C4-2B (cell line): ENCODE results near the gene SMC3.
"Not testable (repeated sequence)": the region's sequence is repeated elsewhere in the genome, so short reads cannot be mapped to it uniquely, and the experiment has no call there.

Experiments used
- H3K27ac ChIP-seq: fragments of 450-650 bp; 2 replicates; pipeline ENCODE4 v1.5.1; 2017
- ZFX ChIP-seq: fragments of 450-650 bp; IDR thresholded peaks from 2 replicates; pipeline ENCODE4 v1.6.1; 2017
- TF ChIP-seq, protein P1 (sequence below): fragments of 450-650 bp; conservative IDR thresholded peaks from 2 replicates; pipeline ENCODE4 v1.5.1; 2017; ENCODE audit warnings: mild to moderate bottlenecking

SMC3 gene

DNA sequence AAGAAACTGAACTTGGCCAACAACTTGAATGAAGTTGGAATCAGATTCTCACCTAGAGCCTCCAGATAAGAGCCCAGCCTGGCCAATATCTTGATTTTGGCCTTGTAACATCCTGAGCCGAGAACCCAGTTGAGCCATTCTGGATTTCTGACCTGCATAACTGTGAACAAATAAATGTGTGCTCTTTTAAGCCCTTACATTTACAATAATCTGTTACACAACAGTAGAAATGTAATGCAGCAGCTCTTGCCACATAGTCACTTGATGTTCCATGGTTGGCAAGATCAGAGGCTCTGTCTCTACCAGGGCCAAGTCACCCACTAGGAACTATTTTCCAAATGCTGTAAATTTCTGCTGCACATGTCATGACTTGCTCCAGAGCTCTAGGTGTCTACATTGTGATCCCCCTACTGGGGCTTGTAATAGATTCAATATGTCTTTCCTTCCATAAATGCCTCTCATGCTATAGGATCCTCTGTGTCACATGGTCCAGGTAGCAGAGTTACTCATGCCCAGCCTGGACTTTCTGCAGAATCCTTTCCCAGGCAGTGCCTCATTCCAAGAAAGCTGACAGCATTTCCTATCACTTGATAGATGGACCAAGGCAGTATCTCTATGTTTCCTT, 65.2 kb downstream of the SMC3 start:
- no peak overlapping the region for H3K27ac ChIP-seq
- TF ChIP-seq, protein P1, sequence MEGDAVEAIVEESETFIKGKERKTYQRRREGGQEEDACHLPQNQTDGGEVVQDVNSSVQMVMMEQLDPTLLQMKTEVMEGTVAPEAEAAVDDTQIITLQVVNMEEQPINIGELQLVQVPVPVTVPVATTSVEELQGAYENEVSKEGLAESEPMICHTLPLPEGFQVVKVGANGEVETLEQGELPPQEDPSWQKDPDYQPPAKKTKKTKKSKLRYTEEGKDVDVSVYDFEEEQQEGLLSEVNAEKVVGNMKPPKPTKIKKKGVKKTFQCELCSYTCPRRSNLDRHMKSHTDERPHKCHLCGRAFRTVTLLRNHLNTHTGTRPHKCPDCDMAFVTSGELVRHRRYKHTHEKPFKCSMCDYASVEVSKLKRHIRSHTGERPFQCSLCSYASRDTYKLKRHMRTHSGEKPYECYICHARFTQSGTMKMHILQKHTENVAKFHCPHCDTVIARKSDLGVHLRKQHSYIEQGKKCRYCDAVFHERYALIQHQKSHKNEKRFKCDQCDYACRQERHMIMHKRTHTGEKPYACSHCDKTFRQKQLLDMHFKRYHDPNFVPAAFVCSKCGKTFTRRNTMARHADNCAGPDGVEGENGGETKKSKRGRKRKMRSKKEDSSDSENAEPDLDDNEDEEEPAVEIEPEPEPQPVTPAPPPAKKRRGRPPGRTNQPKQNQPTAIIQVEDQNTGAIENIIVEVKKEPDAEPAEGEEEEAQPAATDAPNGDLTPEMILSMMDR: no peak

DNA sequence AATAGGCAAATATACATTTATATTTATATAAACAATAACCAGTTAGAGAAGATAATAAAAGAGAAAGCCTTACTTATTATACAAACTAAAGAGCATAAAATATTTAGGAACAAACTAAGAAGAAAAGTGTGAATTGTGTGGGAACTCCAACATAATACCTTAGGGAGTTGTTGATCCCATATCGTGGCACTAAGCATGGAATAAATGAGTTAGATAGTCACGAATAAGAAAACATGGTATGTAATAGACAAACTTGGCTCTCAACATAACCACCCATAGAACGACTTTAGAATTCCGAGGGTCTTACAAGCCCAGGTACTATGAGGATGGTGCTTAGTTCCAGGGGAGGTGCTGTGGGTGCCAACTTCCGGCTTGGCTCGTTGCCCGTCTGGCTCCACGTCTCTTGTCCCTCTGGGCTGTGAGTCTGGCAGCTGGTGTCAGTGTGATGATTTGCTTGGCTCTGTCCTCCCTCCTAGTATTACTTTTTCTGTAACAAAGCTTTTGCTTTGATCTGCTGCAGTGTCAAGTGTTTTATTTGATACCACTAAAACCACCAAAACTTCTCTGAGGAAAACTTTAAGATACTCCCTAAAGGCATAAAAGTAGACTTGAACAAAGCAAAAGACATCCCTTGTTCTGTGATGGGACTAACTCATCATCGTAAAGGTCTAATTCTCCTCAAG, 67.2 kb downstream of the SMC3 start:
- no peak overlapping the region for H3K27ac ChIP-seq
- TF ChIP-seq ZFX: no peak
- TF ChIP-seq, protein P1: no peak

DNA sequence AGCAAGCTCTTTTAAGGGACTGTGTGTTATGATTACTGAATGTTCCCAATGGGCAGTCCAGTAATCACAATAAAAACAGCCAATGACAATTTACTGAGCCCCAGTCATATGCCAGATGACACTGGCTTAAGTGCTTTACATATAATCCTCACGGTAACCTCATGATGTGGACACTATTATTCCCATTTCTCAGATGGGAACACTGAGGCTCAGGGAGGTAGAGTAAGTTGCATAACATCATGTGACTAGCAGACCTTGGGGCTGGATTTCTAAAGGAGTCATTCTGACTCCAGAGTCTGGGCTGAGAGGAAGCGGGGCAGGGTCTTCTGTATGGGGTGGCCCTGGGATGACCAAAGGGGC, 69.1 kb downstream of the SMC3 start:
- no peak overlapping the region for H3K27ac ChIP-seq
- TF ChIP-seq, protein P1: no peak
- no peak for TF ChIP-seq ZFX

- TF ChIP-seq, protein P1: no peak
- no peak overlapping the region for H3K27ac ChIP-seq
Observed at GRCh38 chr10:110636932-110637557, 69.5 kb downstream of the SMC3 start.

GRCh38 chr10:110637558-110638053, 70.1 kb downstream of the SMC3 start:
- TF ChIP-seq ZFX: no peak
- TF ChIP-seq, protein P1: no peak

DNA sequence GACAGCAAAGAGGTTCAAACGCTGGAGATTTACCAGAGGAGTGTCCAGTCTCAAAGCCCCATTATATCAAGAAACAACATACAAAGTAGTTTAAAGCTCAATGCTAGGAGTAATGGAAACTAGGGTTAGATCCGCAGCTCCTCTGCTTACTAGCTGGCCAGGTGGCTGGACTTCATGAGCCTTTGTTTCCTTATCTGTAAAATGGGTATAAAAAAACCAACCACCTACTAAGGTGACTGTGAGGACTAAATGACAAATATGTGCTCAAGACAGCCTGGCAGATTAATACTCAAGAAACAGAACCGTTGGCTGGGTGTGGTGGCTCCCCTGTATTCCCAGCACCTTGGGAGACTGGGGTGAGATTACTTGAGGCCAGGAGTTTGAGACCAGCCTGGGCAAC, 70.8 kb downstream of the SMC3 start:
- H3K27ac ChIP-seq: no peak overlapping the region
- TF ChIP-seq ZFX: no peak
- TF ChIP-seq, protein P1: no peak

More at GRCh38 chr10:110637558-110638053, 70.1 kb downstream of the SMC3 start:
- no peak overlapping the region for H3K27ac ChIP-seq

DNA sequence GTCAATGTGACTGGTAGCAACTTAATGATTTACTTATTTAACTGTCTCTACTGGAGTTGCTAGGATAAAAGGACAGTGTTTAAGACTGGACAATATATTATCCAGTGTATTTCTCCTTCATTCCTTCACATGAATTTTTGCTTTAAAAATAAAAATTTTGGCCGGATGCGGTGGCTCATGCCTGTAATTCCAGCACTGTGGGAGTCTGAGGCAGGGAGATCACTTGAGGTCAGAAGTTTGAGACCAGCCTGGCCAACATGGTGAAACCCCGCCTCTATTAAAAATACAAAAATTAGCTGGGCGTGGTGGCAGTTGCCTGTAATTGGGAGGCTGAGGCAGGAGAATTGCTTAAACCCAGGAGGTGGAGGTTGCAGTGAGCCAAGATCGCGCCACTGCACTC, 71.6 kb downstream of the SMC3 start:
- not testable (repeated sequence) for H3K27ac ChIP-seq

DNA sequence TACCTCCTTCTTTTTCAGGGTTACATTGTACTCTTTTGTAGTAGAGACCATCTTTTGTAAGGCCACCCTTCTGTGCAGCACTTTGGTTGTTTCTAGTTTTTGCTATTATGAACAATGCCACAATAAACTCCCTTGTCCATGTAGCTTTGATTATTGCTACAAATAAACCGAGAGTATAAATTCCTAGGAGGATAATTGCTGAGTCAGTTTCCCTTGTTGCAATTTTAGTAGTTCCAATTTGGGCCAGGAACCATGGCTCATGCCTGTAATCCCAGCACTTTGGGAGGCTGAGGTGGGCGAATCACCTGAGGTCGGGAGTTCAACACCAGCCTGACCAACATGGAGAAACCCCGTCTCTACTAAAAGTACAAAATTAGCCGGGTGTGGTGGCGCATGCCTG, 72.4 kb downstream of the SMC3 start:
- not testable (repeated sequence) for H3K27ac ChIP-seq
